Activated effector memory CD4-positive, alpha-beta T cell treated with anti-CD3 and anti-CD28 coated beads, Interleukin-2, amount 50 U/mL, for 16 hours (primary cell): ENCODE data around the gene TAPBPL.
"Not testable (repeated sequence)": the region's sequence is repeated elsewhere in the genome, so short reads cannot be mapped to it uniquely, and the experiment has no call there.

Experiments used
- DNase-seq: peaks from one replicate; pipeline ENCODE4 v3.0.0-alpha.2; 2020

Gene TAPBPL

DNA sequence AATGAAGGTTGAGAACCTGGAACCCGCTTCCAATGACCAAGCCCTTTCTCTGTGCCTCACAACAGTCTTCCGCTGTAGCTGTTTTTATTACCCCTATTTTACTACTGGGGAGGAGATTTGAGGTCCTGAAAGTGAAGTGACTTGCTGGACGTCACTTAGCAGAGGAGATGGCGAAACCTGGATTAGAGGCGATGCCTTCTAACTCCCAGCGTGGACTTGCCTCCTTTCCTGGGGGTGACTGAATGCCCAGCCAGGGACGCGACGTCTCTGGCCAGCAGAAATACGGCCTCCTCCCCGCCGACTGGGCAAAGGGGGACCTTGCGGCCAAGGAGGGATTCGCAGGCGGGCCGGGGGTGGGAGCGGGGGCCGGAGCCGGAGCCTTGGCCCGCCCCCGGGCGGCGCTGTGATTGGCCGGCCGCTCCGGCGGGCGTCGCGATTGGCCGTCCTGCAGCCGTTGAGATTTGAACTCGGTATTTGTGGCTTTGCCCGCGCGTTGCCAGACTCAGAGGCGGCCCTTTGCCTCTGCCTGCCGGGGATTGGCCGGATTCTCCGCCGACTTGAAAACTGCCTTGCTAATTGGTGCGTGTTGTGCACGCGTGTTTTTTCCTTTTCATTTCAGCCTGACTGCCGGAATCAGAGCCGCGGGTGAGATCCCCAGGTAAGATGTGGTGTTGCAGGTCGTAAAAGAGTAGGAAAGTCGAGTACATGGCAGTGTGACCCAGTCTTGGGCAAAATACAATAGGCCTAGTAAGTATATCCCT is 41.8 kb downstream of the TAPBPL start, which contains the start of gene NCAPD2:
Gene NCAPD2, plus strand, starts transcription at position 606 of the 761 bp plus-strand sequence. CDS start 997 bp downstream, outside the sequence.
- peak; percentile 98 for DNase-seq

- peak; percentile 66 for DNase-seq
Measured at GRCh38 chr12:6494258-6494743, 42.5 kb downstream of the TAPBPL start.

DNA sequence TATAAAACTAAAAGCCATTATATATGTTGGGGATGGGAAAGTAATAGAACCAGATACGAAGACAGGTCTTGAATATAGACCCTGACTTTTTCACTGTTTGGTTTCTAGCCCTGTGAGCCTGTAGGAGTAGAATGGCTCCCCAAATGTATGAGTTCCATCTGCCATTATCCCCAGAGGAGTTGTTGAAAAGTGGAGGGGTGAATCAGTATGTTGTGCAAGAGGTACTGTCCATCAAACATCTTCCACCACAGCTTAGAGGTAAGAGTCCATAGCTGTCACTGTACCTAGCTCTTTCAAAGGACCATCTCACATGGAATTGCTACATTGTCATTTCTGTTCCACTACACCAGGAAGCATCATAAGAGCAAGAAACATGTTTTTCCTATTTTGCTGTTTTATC is 43.1 kb downstream of the TAPBPL start:
- no peak for DNase-seq

DNA sequence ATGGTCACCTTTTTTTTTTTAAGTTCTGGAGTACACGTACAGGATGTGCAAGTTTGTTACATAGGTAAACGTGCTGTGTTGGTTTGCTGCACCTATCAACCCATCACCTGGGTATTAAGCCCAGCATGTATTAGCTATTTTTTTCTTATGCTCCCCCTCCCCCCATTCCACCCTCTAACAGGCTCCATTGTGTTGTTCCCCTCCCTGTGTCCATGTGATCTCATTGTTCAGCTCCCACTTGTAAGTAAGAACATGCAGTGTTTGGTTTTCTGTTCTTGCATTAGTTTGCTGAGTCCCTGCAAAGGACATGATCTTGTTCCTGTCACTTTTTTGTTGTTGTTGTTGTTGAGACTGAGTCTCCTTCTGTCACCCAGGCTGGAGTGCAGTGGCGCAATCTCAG is 45.4 kb downstream of the TAPBPL start:
- DNase-seq, result not testable (repeated sequence)

- DNase-seq, result no peak
Measured at GRCh38 chr12:6500466-6500865, 48.6 kb downstream of the TAPBPL start.

DNA sequence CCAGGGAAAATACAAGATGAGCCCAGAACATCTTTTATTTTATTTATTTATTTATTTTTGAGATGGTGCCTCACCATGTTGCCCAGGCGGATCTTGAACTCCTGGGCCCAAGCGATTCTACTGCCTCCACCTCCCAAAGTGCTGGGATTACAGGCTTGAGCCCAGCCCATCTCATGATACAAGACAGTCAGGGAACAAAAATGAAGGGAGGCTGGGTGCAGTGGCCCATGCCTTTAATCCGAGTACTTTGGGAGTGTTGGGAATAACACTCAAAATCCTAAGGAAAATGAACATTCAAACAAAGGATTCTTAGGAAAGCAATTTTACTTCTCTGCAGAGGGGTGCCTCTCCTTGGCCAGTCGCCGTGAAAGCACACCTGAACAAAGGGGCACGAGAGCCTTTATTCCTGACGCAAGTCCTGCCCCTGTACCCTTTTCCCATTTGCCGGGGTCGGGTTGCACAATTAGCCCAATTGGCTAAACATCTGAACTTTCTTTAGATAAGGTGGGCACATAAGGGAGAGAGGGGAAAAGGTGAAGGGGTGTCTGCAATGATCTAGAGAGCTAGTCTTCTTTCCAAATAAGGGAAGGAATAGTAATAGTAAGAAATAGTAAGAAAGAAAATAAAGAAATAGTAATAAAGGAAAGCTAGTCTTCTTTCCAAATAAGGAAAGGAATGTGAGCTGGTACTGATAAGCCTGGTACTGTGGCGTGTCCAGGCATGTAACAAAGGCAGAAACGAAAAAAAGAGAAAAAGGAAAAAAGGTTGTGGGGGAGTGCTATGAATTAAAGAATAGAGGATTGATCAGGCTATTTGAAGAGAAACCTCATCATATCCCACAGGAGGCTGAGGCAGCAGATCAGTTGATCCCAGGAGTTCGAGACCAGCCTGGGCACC is 55.5 kb downstream of the TAPBPL start:
- no peak for DNase-seq

- DNase-seq, result no peak
Measured at GRCh38 chr12:6508087-6508486, 56.2 kb downstream of the TAPBPL start.
